ENCODE measurements around the gene MGAT4D.
A peak's percentile ranks its signal among the peaks of the same experiment; 100 is the strongest.
"Not testable (repeated sequence)": the region's sequence is repeated elsewhere in the genome, so short reads cannot be mapped to it uniquely, and the experiment has no call there.

Gene MGAT4D

DNA sequence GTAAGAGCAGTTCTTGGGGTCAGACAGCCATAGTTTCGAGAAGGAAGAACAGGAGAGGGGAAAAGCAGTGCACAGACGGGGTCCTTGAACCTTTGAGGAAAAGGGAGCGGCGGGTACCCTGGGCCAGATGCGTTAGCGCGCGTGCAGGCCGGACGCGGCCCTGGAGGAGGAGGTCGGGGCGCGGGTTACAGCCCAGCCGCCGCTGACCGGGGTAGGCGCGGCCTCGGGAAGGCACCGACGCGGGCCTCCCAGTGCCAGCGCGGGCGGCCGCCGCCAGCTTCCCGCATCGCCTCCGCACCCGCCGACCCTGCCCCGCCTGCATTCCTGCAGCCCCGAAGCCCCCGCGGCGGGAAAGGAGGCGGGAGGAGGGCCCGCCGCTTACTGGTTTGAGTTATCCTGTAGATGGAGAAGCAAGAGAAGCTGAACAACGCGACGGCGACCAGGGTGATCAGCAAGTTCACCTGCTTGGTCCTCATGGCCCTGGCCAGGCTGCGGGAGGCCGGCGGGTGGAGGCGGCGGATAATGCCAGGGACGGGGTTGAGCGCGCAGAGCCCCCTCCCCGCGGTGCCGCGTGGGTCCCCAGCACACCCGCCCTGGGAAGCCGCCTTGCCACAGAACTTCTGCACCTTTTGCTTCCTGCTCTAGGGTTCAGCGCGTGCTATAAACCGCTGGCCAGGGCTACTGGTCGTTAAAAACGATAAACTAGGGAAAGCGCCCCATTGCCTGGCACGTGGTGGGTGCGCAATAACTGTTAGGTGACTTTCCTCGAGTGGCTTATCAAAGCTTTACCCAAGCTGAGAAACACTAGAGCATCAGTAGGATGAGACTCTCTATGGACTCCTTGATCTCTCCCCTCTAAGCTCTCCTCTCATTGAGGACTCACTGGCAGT lies at the start of gene MGAT4D:
MGAT4D (minus strand) TSS at position 547 of the 890 bp plus-strand sequence; CDS start at position 476, 71 bp downstream.
- no peak for DNase-seq (ENCODE audit: low spot score)

DNA sequence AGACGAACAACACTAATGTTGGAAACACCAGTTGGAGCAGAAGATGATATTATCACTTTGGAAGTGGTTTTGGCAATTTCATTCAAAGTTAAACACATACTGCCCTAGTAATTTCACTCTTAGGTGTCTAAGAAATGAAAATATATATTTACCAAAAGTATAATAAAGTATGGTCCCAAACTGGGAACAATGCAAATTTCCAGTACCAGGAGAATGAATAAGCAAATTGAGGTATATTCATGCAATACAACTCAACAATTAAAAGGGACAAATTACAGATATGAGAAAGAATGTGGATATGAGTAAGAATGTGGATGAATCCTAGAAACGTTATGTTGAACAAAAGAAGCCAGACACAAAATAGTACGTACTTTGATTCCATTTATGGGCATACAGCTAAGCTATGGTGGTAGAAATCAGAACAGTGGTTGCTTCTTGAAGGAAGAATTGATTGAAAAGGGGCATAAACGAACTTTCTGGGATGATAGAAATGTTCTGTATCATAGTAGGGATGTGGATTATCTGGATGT lies 35.9 kb upstream of the MGAT4D start:
- DNase-seq (ENCODE audit: low spot score): no peak

DNA sequence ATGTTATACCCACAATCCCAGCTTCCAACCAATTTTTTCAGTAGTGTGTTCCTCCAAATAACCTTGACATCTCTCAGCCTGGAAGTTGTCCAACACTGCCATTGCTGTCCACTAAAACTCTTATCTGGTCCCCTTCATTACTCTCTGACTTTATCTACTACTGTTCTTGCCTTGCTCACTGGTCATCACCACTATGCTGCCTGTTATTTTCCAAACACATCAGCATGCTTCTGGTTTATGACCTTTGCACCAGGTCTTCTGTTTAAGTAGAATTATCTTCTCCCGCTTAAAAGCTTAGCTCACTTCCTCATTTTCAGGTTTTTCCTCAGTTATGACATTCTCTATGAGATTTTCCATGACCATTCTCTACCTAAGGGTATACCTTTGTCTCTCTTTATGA lies 31.3 kb upstream of the MGAT4D start:
- DNase-seq (ENCODE audit: low spot score): no peak

DNA sequence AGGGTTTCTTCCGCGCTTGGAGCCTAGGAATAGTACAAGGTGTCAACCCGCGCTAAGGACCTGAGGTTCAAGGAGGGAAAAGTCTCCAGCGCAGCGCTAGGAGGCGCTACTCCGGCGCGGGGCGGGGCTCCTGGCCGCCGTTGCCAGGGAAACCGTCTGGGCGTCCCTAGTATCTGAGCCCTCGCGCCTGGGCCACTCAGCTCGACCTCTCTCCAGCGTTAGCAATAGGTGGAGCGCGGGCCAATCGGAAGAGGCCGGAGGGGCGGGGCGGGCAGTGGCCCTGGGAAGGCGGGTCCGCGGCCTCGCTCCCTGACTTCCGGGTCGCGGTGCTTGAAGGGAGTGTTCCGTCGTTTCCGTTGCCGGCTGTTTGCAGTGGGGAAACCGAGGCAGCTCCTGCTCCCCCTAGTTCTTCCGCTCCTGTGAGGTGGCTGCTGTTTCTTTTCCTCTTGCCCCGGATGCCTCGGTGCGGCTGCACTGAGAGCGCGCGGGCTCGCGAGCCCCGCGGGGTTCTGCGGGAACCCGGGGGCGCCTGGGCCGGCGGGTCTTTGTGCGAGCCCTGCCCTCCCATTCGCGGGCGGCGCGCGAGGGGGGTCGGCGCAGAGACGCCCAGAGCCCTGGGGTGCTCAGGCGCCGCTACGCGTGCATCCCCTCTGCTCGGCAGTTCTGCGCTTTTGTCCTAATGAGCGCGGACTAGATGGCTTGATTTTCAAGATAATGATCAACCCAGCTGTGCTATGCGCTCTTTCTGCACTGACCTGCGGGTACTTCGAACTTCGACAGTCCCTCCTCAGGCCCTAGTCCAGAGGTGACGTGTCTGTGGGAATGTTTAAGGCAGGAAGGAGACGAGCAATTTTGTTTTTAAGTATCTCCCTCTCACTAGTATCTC lies 26.0 kb upstream of the MGAT4D start, which contains the start of gene ELMOD2:
ELMOD2 (plus strand) TSS at position 312 of the 886 bp plus-strand sequence. CDS start 1,261 bp downstream, outside the sequence.
- DNase-seq (ENCODE audit: low spot score): peak; percentile 97

DNA sequence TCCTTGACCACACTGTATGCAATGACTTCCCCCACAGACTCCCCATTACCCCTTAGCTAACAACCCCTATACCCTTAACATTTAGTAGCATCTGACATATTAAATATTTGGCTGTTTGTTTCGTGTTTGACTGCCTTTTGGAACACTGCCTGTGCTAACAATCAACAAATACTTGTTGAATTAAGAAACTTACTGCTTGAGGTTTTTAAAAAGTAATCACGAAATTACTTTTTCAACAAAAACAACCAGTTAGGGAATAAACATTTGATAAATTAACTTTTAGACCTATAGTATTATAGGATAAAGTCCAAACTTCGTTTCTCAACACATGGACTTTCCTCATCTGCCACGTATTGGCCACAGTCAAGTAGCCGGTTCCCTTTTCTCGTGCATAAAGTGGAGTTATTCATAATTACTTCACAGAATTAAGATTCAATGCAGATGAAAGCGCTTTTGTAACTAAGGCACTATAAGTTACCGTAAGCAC lies 25.3 kb upstream of the MGAT4D start:
- no peak for DNase-seq (ENCODE audit: low spot score)

DNA sequence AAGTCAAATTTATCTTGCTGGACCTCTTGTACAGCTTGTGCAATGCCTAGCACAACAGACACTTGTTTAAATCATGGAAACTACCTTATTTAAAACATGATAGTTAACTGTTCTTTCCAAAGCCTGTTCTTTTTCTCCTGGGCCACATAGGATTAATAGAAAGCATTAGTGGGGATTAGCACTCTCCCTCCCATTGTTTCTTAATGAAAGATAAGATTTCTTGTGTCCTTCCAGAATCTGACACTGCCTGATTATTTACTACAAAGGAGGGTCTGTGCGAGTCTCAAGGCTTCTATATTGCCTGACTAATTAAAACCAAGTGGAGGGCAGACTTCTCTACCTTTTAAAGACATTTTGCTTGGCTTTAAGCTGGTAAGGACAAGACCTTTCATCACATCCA lies 17.3 kb upstream of the MGAT4D start:
- DNase-seq (ENCODE audit: low spot score): no peak

DNA sequence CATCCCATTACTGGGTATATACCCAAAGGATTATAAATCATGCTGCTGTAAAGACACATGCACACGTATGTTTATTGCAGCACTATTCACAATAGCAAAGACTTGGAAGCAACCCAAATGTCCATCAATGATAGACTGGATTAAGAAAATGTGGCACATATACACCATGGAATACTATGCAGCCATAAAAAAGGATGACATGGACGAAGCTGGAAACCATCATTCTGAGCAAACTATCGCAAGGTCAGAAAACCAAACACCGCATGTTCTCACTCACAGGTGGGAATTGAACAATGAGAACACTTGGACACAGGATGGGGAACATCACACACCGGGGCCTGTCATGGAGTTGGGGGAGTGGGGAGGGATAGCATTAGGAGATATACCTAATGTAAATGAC lies 15.7 kb upstream of the MGAT4D start:
- not testable (repeated sequence) for DNase-seq (ENCODE audit: low spot score)

DNA sequence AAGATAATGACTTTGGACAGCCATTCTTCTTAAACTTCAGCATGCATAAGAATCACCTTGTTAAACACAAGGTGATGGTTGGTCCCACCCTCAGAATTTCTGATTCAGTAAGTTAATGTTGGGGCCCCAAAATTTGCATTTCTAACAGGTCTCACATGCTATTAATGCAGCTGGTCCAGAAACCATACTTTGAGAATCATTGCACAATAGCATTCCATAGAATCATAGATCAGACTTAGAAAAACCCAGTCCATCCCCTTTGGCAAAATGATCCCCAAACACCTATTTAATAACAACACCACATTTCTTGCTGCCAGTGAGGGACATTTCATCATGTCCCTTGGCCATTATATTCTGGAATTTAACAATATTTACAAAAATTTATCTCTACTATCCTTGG lies 6.2 kb upstream of the MGAT4D start:
- DNase-seq (ENCODE audit: low spot score): no peak

DNA sequence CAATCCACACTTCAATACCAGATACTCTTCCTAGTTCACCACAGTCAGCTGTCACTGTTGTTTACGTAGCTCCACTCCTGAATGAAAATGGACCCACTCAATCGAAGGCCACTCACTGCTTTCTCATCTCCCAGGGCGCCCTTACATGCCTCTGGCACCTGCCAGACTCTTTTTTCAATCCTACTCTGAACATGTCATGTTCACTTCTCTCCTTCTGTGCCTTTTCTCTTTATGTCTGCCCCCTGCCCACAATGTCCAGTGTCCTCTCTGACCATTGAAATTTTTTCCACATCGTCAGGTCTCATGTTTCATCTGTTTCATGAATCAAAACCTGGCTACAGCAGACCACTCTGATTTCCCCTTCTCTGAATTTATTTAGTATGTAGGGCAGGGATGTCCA lies 1.3 kb upstream of the MGAT4D start:
- no peak for DNase-seq (ENCODE audit: low spot score)

DNA sequence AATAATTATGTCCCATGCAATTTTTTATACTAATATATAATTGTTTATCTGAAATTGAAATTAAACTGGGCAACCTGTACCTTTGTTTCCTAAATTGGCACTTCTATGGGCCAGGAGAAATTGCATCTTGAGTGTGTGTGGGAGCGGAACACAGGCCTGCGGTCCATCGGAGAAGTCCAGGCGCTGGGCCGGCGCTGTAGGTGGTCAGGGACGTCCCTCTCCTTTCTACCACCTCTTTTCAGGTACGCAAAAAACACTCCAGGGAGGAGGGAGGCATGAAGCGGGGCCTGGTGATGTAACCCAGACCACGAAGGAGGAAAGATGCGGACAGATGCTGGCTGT lies 717 bp downstream of the MGAT4D start:
- no peak for DNase-seq (ENCODE audit: low spot score)

DNA sequence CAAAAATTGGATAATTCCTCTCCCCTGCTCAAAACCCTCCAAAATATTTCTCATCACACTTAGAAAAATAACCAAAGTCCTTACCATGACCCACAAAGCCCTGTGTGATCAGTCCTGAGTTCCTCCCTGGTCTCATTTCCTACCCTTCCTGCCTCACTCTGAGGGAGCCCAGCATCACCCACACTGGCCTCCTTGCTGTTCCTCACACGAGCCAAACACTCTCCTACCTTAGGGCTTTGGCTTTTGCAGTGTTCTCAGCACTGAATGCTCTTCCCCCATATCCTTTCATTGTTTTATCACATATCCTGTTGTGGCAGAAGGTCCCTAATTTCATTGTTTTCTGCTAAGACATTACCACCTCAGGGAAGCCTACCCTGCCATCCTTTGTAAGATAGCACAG lies 12.2 kb downstream of the MGAT4D start:
- no peak for DNase-seq (ENCODE audit: low spot score)

DNA sequence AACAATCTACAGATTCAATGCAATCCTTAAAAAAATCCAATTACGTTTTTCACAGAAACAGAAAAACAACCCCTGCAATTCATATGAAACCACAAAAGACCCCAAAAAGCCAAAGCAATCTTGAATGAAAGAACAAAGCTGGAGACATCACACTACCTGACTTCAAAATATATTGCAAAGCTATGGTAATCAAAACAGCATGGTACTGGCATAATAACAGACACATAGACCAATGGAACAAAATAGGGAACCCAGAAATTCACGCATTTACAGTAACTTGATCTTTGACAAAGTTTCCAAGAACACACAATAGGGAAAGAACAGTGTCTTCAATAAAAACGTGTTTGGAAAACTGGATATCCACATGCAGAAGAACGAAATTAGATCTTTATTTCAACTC lies 14.6 kb downstream of the MGAT4D start:
- no peak for DNase-seq (ENCODE audit: low spot score)

DNA sequence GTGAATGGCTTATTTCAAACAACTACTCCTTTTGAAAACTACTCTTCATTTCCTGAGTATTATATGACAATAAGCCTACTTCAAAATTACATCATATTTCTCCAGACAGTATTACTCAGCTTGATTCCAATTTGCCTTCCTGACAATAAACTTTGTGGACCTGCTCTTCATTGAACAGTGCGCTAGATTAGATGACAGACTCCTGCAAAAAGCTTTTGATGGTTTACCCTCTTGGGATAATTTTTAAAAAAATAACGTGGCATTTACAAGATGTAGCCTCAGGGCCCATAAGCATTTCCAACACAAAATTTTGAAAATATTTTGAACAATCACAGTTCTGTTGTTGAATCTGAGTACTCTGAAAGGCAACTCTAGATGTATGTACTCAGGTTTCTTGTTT lies 25.9 kb downstream of the MGAT4D start:
- DNase-seq (ENCODE audit: low spot score): no peak

DNA sequence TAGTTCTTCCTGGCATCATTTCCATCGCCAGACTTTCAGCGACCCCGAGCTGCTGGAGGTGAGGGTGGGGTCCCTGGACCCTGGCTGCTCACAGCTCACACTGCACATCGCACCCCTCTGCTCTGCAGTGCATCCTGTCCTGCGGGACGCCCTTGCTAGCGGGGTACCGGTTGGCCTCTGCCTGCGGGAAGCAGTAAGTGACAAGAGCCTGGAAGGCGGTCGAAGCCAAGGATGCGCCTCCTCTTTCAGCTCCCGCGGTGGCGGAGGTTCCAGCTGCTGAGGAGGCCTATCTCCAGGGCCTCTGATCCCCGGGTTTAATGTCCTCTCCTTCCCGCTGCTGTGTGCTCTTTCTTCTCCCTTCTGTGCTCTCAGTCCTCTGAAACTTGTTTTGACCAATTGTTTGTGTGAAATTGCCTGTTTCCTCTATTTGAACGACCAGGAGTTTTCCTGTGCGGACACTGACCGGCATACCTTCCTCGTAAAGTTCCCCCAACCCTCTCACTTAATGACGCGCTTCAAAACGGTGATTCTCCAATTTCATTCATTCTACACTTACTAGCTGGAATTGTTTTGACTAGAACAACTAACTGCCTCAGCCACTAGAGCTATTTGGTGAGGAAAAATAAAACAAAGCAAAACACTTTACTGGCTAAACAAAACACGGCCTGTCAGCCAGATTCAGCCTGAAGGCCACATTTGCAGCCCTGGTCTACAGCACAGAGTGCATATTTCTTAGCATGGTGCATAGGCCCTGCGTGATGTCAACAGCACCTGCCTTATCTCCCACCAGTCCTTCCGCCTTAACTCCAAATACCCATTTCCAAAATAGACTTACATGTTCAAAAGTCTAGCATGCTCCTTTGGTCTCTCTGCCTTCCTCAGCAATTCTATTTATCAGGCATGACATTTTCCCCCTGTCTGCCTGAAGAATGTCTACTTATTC lies 28.0 kb downstream of the MGAT4D start:
- no peak for DNase-seq (ENCODE audit: low spot score)

DNA sequence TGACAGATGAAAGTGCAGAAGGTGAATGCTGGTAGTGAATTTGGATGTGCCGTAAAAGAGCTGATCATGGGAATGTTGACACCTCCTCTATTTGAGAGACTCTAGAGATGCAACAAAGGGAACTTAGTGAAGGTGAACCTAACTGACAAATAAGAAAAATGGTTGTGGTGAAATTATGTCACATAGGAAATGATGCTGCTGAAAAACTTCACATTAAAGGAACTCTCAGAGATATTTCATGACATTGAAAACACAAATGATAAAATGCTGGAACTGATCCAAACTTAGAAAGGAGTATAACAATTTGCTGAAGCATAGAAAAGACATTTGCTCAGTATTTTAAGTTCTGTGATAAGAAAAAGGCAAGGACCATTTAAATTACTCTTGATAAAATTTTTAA lies 31.9 kb downstream of the MGAT4D start:
- no peak for DNase-seq (ENCODE audit: low spot score)

DNA sequence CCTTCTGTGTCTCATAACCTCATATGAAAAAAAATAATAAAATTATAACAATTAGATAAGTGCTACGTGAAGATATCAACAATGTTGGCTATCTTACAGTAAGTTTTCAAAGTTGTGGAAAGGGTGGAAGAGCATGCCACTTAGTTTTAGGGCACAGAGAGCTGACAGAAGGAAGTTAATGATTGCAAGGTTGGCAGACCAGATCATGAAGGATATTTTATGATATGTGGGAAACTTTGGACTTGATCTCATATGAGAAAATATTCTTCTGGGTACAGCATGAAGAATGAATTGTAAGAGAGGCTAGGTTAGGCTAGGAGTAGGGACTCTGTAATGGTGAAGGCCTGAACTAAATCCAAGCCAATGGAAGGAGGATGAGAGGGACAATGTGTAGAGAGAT lies 34.5 kb downstream of the MGAT4D start:
- no peak for DNase-seq (ENCODE audit: low spot score)

DNA sequence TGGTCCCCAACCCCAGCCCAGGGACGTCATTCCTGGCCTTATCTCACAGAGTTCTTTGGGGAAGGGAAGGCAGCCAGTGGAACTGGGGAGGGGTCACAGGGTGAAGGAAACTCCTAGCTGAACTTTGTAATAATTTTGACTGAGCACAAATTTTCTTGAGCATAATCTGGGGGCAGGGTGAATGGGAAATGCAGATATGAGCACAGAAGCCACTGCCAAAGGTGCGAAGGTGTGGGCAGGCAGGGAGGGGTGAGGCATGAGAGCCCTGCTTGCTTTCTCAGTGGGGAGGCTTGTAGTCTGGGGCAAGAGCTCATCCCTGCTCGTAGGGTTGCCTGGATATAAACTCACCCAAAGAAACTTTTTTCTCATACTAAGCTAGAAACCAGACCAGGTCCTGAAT lies 34.9 kb downstream of the MGAT4D start:
- no peak for DNase-seq (ENCODE audit: low spot score)

DNA sequence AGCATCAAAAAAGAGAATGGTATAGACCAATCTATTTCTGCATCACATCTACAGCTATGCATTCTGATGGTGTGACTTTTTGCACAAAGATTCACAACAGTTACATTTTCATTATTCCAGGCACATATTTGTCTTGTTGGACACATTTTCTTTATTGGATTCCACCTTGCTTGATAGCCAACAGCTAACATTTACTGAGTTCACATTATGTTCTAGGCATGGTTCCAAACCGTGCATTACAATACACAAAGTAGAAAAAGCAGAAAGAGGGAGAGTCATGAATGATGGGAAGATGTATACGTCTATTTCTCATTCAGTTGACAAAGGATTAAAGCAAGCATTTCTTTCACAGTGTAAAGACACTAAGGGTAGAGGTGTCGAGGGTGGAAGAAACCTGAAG lies 47.7 kb downstream of the MGAT4D start:
- no peak for DNase-seq (ENCODE audit: low spot score)

DNA sequence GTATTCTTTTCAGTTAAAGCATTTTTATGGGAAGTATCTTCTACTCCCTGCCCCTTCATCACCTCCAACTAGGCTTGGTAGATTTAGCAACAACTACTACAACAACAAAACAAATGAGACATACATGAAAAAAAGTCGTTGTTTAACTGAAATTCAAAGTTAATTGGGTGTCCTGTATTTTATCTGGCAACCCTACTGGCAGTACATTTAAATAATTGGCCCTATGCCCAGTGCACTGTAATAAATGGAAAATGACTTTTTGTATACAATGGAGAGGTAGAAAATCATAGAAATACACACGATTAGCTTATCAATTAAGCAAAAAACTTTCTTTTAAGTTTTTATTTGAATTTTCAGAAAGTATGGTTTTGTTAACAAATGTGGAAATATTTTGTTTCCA lies 49.3 kb downstream of the MGAT4D start:
- DNase-seq (ENCODE audit: low spot score): no peak

DNA sequence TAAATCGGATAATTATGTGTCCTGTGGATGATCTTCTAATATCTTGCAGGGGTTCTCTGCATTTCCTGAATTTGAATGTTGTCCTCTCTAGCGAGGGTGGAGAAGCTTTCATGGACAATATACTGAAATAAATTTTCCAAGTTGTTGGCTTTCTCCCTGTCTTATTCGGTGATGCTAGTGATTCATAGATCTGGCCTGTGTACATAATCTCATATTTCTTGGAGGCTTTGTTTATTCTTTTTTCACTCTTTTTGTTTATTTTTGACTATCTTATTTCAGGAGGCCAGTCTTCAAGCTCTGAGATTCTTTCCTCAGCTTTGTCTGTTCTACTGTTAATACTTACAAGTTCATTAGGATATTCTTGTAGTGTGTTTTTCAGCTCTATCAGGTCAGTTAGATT lies 49.9 kb downstream of the MGAT4D start:
- DNase-seq (ENCODE audit: low spot score): no peak

DNA sequence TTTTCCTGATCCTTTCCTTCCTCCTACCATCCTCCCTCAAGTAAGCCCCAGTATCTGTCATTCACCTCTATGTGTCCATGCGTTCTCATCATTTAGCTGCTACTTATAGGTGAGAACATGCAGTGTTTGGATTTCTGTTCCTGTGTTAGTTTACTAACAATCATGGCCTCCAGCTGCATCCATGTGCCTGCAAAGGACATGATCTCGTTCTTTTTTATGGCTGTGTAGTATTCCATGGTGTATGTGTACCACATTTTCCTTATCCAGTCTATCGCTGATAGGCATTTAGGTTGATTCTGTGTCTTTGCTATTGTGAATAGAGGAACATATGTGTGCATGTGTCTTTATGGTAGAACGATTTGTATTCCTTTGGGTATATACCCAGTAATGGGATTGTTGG lies 53.7 kb downstream of the MGAT4D start:
- not testable (repeated sequence) for DNase-seq (ENCODE audit: low spot score)
